ENCODE measurements around the gene COA8.

COA8 gene

DNA sequence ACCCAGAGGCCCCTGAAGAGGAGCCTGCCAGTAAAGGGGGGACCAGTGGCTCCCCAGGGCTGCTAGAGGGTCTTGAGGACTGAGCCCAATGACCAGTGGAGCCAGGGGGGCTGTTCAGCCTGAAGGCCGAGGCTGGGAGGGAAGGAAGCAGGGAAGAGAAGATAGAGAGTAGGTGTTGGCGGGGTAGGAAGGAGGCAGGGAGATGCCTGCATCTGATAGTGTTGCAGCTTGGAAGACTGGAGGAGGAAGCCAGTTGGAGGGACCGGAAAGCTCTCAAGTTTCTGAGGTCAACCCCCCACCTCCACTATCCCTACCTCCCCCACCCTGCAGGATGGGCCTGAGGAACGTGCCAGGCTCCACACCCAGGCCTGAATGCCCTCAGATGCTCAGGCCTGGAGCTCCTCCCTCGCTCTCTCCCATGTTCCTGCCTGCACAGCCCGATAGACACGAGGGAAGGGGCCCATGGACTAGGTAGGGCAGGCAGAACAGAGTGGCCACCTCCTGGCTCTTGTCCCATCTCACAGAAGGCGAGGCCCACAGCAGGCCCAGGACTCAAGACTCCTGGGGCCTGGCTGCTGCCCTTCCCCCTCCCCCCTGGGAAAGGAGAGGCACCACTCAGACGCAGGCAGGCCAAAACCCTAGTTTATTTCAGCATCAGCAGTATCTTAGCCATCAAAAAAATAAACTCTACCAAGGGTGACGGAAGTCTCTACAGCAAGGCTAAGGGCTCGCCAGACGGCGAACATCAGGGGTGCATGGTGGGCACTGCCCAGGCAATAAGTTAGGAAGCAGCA lies 43.5 kb upstream of the COA8 start:
- no peak for TF ChIP-seq GABPA (IDR thresholded peaks at IDR 0.05; ENCODE audit: low read depth)
- TF ChIP-seq, protein P1, sequence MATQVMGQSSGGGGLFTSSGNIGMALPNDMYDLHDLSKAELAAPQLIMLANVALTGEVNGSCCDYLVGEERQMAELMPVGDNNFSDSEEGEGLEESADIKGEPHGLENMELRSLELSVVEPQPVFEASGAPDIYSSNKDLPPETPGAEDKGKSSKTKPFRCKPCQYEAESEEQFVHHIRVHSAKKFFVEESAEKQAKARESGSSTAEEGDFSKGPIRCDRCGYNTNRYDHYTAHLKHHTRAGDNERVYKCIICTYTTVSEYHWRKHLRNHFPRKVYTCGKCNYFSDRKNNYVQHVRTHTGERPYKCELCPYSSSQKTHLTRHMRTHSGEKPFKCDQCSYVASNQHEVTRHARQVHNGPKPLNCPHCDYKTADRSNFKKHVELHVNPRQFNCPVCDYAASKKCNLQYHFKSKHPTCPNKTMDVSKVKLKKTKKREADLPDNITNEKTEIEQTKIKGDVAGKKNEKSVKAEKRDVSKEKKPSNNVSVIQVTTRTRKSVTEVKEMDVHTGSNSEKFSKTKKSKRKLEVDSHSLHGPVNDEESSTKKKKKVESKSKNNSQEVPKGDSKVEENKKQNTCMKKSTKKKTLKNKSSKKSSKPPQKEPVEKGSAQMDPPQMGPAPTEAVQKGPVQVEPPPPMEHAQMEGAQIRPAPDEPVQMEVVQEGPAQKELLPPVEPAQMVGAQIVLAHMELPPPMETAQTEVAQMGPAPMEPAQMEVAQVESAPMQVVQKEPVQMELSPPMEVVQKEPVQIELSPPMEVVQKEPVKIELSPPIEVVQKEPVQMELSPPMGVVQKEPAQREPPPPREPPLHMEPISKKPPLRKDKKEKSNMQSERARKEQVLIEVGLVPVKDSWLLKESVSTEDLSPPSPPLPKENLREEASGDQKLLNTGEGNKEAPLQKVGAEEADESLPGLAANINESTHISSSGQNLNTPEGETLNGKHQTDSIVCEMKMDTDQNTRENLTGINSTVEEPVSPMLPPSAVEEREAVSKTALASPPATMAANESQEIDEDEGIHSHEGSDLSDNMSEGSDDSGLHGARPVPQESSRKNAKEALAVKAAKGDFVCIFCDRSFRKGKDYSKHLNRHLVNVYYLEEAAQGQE (IDR thresholded peaks at IDR 0.05; ENCODE audit: insufficient replicate concordance, low read depth), result no peak
- no peak for TF ChIP-seq CTCF (IDR thresholded peaks at IDR 0.05; ENCODE audit: insufficient read depth, low read length)
- TF ChIP-seq POLR2AphosphoS5 (IDR thresholded peaks at IDR 0.05; ENCODE audit: low read depth), result 0 out of 2 replicates have a peak, but pooled peaks have one; percentile 10
- Histone ChIP-seq H3K27me3 (ENCODE audit: insufficient read depth, poor library complexity, severe bottlenecking) (peaks cover 17% of the 10 kb centered on the region), H3K4me3 (replicated peaks; ENCODE audit: insufficient read depth, low read length) (no peak overlapping the region), H3K27ac (replicated peaks) (no peak overlapping the region)
- peak in 1 of 2 experiments; percentile 38 for DNase-seq (ENCODE audit: low read depth in 1 of 2, low spot score in 1 of 2)

- Histone ChIP-seq H3K4me3 (replicated peaks; ENCODE audit: insufficient read depth, low read length) (no peak overlapping the region), H3K27ac (replicated peaks) (no peak overlapping the region), H3K27me3 (ENCODE audit: insufficient read depth, poor library complexity, severe bottlenecking) (peaks cover 17% of the 10 kb centered on the region)
- DNase-seq (ENCODE audit: low read depth in 1 of 2, low spot score in 1 of 2), result no peak
- no peak for TF ChIP-seq POLR2AphosphoS5 (IDR thresholded peaks at IDR 0.05; ENCODE audit: low read depth)
- no peak for TF ChIP-seq GABPA (IDR thresholded peaks at IDR 0.05; ENCODE audit: low read depth)
- no peak for TF ChIP-seq CTCF (IDR thresholded peaks at IDR 0.05; ENCODE audit: insufficient read depth, low read length)
- no peak for TF ChIP-seq SPI1 (IDR thresholded peaks at IDR 0.05; ENCODE audit: borderline replicate concordance, low read depth)
- TF ChIP-seq, protein P1 (IDR thresholded peaks at IDR 0.05; ENCODE audit: insufficient replicate concordance, low read depth), result no peak
Measured at GRCh38 chr14:103519837-103520212, 42.9 kb upstream of the COA8 start.

DNA sequence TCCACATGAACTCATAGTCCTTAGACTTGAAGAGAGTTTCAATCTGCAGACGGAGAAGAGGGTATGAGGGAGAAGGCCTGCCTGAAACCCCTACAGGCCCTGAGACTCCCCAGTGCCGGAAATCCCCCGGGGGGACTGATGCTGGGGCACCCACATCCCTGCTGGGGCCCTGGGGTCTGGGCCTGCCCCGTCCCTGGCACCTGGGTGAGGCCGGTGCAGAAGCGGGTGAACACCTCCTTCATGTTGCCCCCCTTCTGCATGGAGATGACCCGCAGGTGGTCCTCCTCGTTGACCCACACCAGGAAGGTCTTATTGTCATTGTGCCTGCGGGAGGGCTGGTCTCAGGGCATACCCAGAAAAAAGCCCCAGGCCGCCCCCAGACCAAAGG lies 42.5 kb upstream of the COA8 start:
- H3K27me3 ChIP-seq (ENCODE audit: insufficient read depth, poor library complexity, severe bottlenecking), result peaks cover 17% of the 10 kb centered on the region
- H3K4me3 ChIP-seq (replicated peaks; ENCODE audit: insufficient read depth, low read length), result no peak overlapping the region

More for the DNA sequence above, 42.5 kb upstream of the COA8 start:
- TF ChIP-seq POLR2AphosphoS5 (IDR thresholded peaks at IDR 0.05; ENCODE audit: low read depth) (no peak), CTCF (IDR thresholded peaks at IDR 0.05; ENCODE audit: insufficient read depth, low read length) (no peak), GABPA (IDR thresholded peaks at IDR 0.05; ENCODE audit: low read depth) (no peak), SPI1 (IDR thresholded peaks at IDR 0.05; ENCODE audit: borderline replicate concordance, low read depth) (no peak)
- TF ChIP-seq, protein P1 (IDR thresholded peaks at IDR 0.05; ENCODE audit: insufficient replicate concordance, low read depth), result no peak
- H3K27ac ChIP-seq (replicated peaks), result no peak overlapping the region
- no peak for DNase-seq (ENCODE audit: low read depth in 1 of 2, low spot score in 1 of 2)
